SK-N-MC (cell line): ENCODE results near the gene CHST1.

Experiments
- FOXP2 ChIP-seq: optimal IDR thresholded peaks from 2 replicates; pipeline ENCODE3; 2011; ENCODE audit warnings: mild to moderate bottlenecking, moderate library complexity; ENCODE audit not compliant: insufficient read depth; ENCODE audit errors: extremely low read length, control extremely low read depth
- POLR2AphosphoS5 ChIP-seq: IDR thresholded peaks from 2 replicates; pipeline ENCODE4 v1.6.1; 2012; ENCODE audit warnings: mild to moderate bottlenecking, low read depth, low read length, borderline replicate concordance

DNA sequence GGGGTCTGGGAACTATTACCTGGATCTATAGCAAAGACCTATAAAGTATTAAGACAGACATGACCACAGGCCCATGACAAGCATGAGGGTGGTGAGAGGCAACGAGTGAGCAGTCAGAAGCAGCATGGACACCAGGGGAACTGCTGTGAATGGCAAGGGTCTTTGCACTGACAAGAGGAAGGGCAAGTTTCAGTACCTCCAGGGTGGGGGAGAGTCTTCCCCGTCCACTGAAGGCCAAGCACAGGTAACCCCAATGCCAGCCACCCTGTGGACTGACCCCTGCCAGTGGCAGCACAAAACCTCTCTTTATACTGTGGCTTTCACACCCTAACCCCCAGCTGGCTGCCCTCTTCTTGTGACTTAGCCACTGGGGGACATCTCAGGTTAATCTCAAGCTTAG is 55.5 kb downstream of the CHST1 start:
- no peak for TF ChIP-seq POLR2AphosphoS5
- TF ChIP-seq FOXP2: no peak
